Measurements from ENCODE around the gene PEX5L.

DNA sequence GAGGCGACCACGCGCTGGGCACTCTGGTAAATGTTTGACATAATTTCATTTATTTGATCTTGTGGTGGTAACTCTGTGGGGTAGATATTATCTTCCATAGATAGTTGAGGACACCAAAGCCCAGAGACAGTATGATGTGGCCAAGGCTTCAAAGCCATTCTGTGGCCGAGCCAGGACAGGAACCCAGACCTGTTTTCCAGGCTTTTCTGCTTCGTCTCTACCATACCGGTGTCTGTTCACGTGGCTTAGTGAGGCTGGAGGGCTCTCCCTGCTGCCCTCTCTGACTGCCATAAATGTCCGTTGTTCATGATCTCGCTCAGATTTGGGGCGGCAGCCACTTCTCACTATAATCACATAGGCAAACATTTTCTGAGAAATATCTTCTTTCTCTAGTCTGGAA lies 134.7 kb downstream of the PEX5L start:
- TF ChIP-seq, protein P1, sequence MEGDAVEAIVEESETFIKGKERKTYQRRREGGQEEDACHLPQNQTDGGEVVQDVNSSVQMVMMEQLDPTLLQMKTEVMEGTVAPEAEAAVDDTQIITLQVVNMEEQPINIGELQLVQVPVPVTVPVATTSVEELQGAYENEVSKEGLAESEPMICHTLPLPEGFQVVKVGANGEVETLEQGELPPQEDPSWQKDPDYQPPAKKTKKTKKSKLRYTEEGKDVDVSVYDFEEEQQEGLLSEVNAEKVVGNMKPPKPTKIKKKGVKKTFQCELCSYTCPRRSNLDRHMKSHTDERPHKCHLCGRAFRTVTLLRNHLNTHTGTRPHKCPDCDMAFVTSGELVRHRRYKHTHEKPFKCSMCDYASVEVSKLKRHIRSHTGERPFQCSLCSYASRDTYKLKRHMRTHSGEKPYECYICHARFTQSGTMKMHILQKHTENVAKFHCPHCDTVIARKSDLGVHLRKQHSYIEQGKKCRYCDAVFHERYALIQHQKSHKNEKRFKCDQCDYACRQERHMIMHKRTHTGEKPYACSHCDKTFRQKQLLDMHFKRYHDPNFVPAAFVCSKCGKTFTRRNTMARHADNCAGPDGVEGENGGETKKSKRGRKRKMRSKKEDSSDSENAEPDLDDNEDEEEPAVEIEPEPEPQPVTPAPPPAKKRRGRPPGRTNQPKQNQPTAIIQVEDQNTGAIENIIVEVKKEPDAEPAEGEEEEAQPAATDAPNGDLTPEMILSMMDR (IDR thresholded peaks at IDR 0.05) = no peak
- TF ChIP-seq POLR2A (IDR thresholded peaks at IDR 0.05) (no peak), POLR2AphosphoS5 (IDR thresholded peaks at IDR 0.05) (no peak), EP300 (IDR thresholded peaks at IDR 0.05) (no peak)

All from stomach (tissue), 4 donors.